Esophagus muscularis mucosa (tissue), 4 donors: Measurements from ENCODE around the gene RAD9A. TPM values are rescaled to one million over a fixed set of nuclear protein-coding genes. Genes with fewer than 3 reads are reported as not detected.

Experiments
- DNase-seq: peaks from one replicate; pipeline ENCODE4 v3.0.0-alpha.2; 2017; ENCODE audit errors: extremely low spot score
- H3K27ac ChIP-seq, 4 donors: fragments of 200-600 bp; sonication (generic); replicated peaks in 1 of 4; 1 replicate in 3 of 4; 2 replicates in 1 of 4; pipeline ENCODE4 v1.5.1; 2016 to 2019; ENCODE audit warnings: mild to moderate bottlenecking in 1 of 4
- H3K27me3 ChIP-seq, 4 donors: fragments of 200-600 bp; sonication (generic); one replicate each; pipeline versions ENCODE4 v1.5.1 to v1.6.0; 2016 to 2019
- H3K36me3 ChIP-seq, 4 donors: fragments of 200-600 bp; sonication (generic); one replicate each; pipeline ENCODE4 v1.5.1; 2016 to 2019
- H3K4me1 ChIP-seq, 4 donors: fragments of 200-600 bp; sonication (generic); one replicate each; pipeline ENCODE4 v1.5.1; 2016 to 2019
- H3K4me3 ChIP-seq, 4 donors: fragments of 200-600 bp; sonication (generic); 1 replicate in 2 of 4; 2 replicates in 2 of 4; pipeline ENCODE4 v1.5.1; 2016 to 2019; ENCODE audit warnings: mild to moderate bottlenecking in 4 of 4, moderate library complexity in 1 of 4
- H3K9me3 ChIP-seq, 4 donors: fragments of 200-600 bp; sonication (generic); 1 replicate in 3 of 4; 2 replicates in 1 of 4; pipeline ENCODE4 v1.5.1; 2016 to 2019
- CTCF ChIP-seq, 3 experiments: fragments of 200-600 bp in 2 of 3; fragments of 450-650 bp in 1 of 3; sonication (generic) in 2 of 3; IDR thresholded peaks; one replicate each; pipeline ENCODE4 v1.5.1; 2017 to 2019; ENCODE audit warnings: antibody characterized with exemption in 3 of 3, mild to moderate bottlenecking in 2 of 3, moderate library complexity in 1 of 3
- EP300 ChIP-seq: sonication (generic); formaldehyde crosslinking; IDR thresholded peaks from one replicate; pipeline ENCODE4 v1.6.1; 2017; ENCODE audit warnings: antibody characterized with exemption
- POLR2A ChIP-seq: fragments of 450-650 bp; IDR thresholded peaks from one replicate; pipeline ENCODE4 v1.6.1; 2017; ENCODE audit warnings: antibody characterized with exemption, moderate library complexity, mild to moderate bottlenecking, low read depth
- POLR2AphosphoS5 ChIP-seq, 2 donors: sonication (generic); formaldehyde crosslinking; IDR thresholded peaks; one replicate each; pipeline ENCODE4 v1.6.1; 2017; ENCODE audit warnings: antibody characterized with exemption in 2 of 2
- WGBS: methylation state at CpG from one replicate; pipeline ENCODE4 v1.1.5; 2018; 5-methylcytosine and 5-hydroxymethylcytosine counted together
- intact Hi-C: fragments of 100-400 bp; cut with DNase I; formaldehyde crosslinking; loops from one replicate; pipeline ENCODE4 v1.15.1; 2023
- total RNA-seq, 4 donors: library from RNA; depleted of rRNA; stranded (reverse); fragments of >200 nt; gene quantifications; one replicate each; pipeline versions ENCODE4 v1.1.0 to v1.2.1, GENCODE V29; 2016

The RAD9A gene
- total RNA-seq, 4 donors from 2014 or later: 10.7 to 16.7 (median 12.7) TPM

DNA sequence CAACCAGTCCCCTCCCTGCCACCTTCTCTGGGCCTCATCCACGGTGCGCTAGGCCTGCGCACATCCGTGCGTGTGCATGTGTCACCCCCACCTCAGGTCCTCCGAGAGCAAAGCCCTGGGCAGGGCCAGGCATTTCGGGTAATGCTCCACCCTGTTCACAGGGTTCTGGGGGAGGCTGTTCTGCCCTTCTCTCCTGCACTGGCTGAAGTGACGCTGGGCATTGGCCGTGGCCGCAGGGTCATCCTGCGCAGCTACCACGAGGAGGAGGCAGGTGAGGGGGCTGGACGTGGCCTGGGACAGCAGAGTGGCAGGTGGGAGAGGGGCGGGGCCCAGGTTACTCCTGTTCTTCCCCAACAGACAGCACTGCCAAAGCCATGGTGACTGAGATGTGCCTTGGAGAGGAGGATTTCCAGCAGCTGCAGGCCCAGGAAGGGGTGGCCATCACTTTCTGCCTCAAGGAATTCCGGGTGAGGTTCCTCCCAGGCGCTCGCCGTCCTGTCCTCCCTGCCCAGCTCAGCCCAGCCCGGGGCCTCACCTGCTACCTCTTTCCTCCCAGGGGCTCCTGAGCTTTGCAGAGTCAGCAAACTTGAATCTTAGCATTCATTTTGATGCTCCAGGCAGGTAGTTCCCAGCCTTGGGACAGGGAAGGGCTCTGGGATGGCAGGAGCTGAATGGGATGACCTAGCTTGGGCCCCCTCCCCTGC is 3.9 kb downstream of the RAD9A start:
- WGBS: 89% methylated on average over 13 of the region's 19 CpGs
- intact Hi-C loops: no loop called here
- no peaks in the 10 kb centered on the region for H3K9me3 ChIP-seq
- H3K36me3 ChIP-seq: peaks cover 22 to 73% (median 53%) of the 10 kb centered on the region in 4 donors
- no peak for DNase-seq
- TF ChIP-seq CTCF (IDR thresholded peaks at IDR 0.05) (no peak), POLR2AphosphoS5 (IDR thresholded peaks at IDR 0.05) (no peak), POLR2A (no peak), EP300 (no peak)
- no peak overlapping the region for H3K4me3 ChIP-seq
- H3K27ac ChIP-seq: no peak overlapping the region
- H3K4me1 ChIP-seq: peaks cover 30 to 53% (median 48%) of the 10 kb centered on the region in 4 donors
- H3K27me3 ChIP-seq: no peaks in the 10 kb centered on the region

DNA sequence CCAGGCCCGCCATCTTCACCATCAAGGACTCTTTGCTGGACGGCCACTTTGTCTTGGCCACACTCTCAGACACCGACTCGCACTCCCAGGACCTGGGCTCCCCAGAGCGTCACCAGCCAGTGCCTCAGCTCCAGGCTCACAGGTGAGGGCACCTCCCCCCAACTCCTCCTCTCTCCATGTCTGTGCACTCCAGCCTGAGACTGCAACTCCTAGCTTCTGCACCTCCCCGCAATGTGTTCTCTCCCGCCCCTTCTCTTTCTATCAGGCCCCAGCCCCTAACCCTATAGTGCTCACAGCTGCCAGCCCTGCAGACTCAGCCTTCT is 4.4 kb downstream of the RAD9A start:
- no peak overlapping the region for H3K4me3 ChIP-seq
- intact Hi-C loops: no loop called here
- DNase-seq: no peak

GRCh38 chr11:67396587-67397389 is 5.0 kb downstream of the RAD9A start:
- intact Hi-C loops: no loop called here
- 75% methylated on average over 5 of the region's 13 CpGs for WGBS
- no peak for TF ChIP-seq POLR2AphosphoS5 (IDR thresholded peaks at IDR 0.05)
- TF ChIP-seq POLR2A: no peak
- no peak for TF ChIP-seq EP300
- TF ChIP-seq CTCF (IDR thresholded peaks at IDR 0.05): no peak
- H3K4me3 ChIP-seq: no peak overlapping the region
- H3K9me3 ChIP-seq: no peaks in the 10 kb centered on the region
- peak overlapping the region in 2 of 4 donors; percentile 12 to 13 for H3K27ac ChIP-seq
- H3K27me3 ChIP-seq: no peaks in the 10 kb centered on the region
- no peak for DNase-seq
- peaks cover 25 to 51% (median 44%) of the 10 kb centered on the region in 4 donors for H3K4me1 ChIP-seq
- peaks cover 22 to 73% (median 53%) of the 10 kb centered on the region in 4 donors for H3K36me3 ChIP-seq

More for the DNA sequence above, 4.4 kb downstream of the RAD9A start:
- H3K36me3 ChIP-seq: peaks cover 22 to 73% (median 53%) of the 10 kb centered on the region in 4 donors
- 82% methylated on average over 6 of the region's 7 CpGs for WGBS
- no peaks in the 10 kb centered on the region for H3K9me3 ChIP-seq
- peaks cover 28 to 53% (median 47%) of the 10 kb centered on the region in 4 donors for H3K4me1 ChIP-seq
- TF ChIP-seq POLR2A (no peak), POLR2AphosphoS5 (IDR thresholded peaks at IDR 0.05) (no peak), CTCF (IDR thresholded peaks at IDR 0.05) (no peak), EP300 (no peak)
- H3K27me3 ChIP-seq: no peaks in the 10 kb centered on the region
- H3K27ac ChIP-seq: peak overlapping the region in 1 of 4 donors; percentile 13

GRCh38 chr11:67397536-67397935 is 5.8 kb downstream of the RAD9A start:
- TF ChIP-seq POLR2A (no peak), CTCF (IDR thresholded peaks at IDR 0.05) (no peak), EP300 (no peak), POLR2AphosphoS5 (IDR thresholded peaks at IDR 0.05) (no peak)
- Histone ChIP-seq H3K27ac (no peak overlapping the region), H3K27me3 (no peaks in the 10 kb centered on the region), H3K36me3 (peaks cover 22 to 73% (median 53%) of the 10 kb centered on the region in 4 donors), H3K4me3 (no peak overlapping the region), H3K4me1 (peaks cover 26 to 53% (median 47%) of the 10 kb centered on the region in 4 donors), H3K9me3 (no peaks in the 10 kb centered on the region)
- DNase-seq: no peak
- WGBS: 60% methylated on average over 6 of the region's 6 CpGs
- intact Hi-C loops: no loop called here
